Activated naive CD4-positive, alpha-beta T cell treated with anti-CD3 and anti-CD28 coated beads, Interleukin-2, amount 50 U/mL, for 24 hours (primary cell): ENCODE data around the gene ASCC3.

Source experiments
- H3K27ac Mint-ChIP-seq: one replicate; pipeline ENCODE4 v1.8.0; 2021; ENCODE audit warnings: mild to moderate bottlenecking, mixed read lengths
- H3K27me3 Mint-ChIP-seq: one replicate; pipeline ENCODE4 v1.8.0; 2021; ENCODE audit warnings: mixed read lengths
- H3K36me3 Mint-ChIP-seq: one replicate; pipeline ENCODE4 v1.8.0; 2021; ENCODE audit warnings: mixed read lengths
- H3K4me1 Mint-ChIP-seq: one replicate; pipeline ENCODE4 v1.8.0; 2021; ENCODE audit warnings: mixed read lengths
- H3K4me3 Mint-ChIP-seq: one replicate; pipeline ENCODE4 v1.8.0; 2021; ENCODE audit warnings: mild to moderate bottlenecking, mixed read lengths
- H3K9me3 Mint-ChIP-seq: one replicate; pipeline ENCODE4 v1.8.0; 2021; ENCODE audit warnings: mixed read lengths

Gene ASCC3

DNA sequence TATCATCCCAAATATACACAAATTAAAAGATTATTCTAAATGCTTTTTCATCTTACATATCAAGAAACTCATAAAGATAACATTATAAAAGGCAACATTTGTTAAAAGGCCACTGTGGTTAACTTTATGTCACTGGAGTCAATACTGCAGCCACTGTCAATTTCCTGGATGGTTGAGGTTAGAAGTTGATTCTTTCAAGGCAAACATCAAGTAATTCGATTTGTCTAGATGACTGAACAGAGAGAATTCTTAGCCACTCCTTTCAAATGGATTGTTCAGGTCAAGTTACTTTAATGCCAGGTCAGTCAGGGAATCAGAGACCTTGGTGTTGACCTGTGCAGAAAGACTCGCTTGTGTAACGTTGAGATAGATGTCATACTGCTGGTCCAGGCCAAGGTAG is 372.0 kb downstream of the ASCC3 start:
- Mint-ChIP-seq H3K4me3 (no peak overlapping the region), H3K4me1 (no peaks in the 10 kb centered on the region), H3K27ac (no peak overlapping the region), H3K36me3 (peaks cover 23% of the 10 kb centered on the region), H3K9me3 (no peaks in the 10 kb centered on the region), H3K27me3 (no peaks in the 10 kb centered on the region)

DNA sequence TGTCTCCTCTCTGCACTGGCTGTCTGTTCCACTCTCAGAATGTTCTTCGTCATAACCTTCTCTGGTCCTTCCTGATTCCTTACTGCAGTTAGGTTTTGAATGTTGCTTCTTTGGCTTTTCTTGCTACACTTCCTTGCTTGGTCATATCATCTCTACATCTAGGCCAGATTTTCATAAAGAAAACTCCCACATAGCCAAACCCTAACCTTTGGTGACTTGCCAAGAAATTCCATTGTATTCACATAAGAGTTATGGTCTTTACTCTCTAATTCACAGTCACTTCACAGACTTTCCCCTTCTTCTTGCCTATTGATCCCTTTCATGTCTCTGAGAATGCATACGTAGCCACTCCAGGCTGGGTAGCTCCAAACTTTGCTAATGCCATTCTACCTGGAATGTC is 374.5 kb downstream of the ASCC3 start:
- no peak overlapping the region for H3K4me3 Mint-ChIP-seq
- no peaks in the 10 kb centered on the region for H3K4me1 Mint-ChIP-seq
- H3K36me3 Mint-ChIP-seq, result peaks cover 15% of the 10 kb centered on the region
- no peak overlapping the region for H3K27ac Mint-ChIP-seq
- H3K27me3 Mint-ChIP-seq, result no peaks in the 10 kb centered on the region
- H3K9me3 Mint-ChIP-seq, result no peaks in the 10 kb centered on the region

DNA sequence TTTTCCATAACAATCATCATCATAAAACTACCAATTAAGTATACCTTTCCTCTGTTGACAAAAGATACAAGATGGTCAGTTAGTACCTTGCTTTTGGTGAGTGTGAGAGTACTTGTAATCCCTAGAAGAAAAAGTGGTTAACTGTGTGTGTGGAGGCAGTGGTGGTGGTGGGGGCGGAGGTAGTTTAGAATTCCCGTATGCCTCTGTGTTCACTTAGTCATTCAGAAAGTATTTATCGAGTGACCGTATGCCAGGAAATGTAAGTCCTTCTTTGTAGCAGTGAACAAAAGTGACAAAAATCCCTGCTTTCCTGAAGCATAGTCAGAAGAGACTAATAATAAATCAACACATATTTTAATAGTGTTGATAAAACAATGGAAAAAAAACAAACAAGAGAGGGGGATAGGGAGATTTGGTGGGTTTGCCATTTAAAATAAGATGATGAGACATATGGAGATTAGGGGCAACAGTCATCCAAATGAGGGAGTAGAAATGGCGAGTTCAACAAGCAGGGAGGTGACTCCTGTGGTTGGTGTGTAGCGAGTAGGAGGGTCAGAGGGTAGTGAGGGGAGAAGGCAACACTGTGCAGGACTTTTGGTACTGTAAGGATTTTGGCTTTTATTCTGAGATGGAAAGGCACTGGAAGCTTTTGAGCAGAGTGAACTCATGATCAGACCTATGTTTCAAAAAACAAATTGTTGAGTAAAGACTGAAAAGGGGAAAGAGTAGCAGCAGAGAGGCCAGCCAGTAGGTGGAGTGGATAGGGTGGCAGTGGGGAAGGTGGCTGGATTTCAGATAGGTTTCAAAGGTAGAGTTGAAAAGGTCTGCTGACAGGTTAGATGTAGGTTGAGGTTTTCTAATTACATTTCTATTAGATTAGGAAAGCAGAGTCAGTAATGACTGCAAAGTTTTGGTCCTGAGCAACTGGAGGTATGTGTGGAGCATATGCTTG is 376.1 kb downstream of the ASCC3 start:
- no peak overlapping the region for H3K27ac Mint-ChIP-seq
- no peak overlapping the region for H3K4me3 Mint-ChIP-seq
- peaks cover 6% of the 10 kb centered on the region for H3K36me3 Mint-ChIP-seq
- no peaks in the 10 kb centered on the region for H3K4me1 Mint-ChIP-seq
- peaks cover 3% of the 10 kb centered on the region for H3K27me3 Mint-ChIP-seq
- H3K9me3 Mint-ChIP-seq, result no peaks in the 10 kb centered on the region

DNA sequence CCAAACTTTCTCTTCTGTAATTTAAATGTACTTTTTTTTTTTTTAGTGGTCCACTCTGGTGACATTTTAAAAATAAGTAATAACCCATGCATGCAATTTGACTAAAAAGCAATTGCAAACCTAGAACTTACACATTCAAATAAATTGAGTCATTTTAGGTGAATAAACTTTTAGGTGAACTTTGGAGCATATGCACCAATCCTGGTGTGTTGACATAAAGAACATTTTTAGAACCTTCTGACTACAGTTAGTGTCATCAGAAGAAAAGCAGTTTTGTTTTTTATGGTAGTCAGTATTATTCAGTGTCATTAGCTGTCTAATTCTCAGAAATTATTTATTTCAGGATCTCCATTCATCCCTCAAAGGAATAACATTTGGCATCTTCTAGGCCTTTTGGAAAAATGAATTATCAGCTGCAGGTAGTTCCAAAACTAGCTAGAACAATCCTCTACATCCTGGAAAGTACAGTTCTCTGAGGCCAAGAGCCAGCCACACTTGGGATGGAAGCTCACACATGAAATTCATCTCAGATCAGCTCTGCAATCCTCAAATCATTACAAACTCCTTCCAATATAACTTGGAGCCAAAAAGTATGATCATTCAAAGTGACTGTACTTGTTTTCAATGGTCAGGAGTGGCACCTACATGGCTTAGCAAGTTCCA is 378.0 kb downstream of the ASCC3 start:
- no peak overlapping the region for H3K4me3 Mint-ChIP-seq
- peaks cover 9% of the 10 kb centered on the region for H3K27me3 Mint-ChIP-seq
- H3K36me3 Mint-ChIP-seq, result no peaks in the 10 kb centered on the region
- no peaks in the 10 kb centered on the region for H3K4me1 Mint-ChIP-seq
- H3K9me3 Mint-ChIP-seq, result peaks cover 5% of the 10 kb centered on the region
- H3K27ac Mint-ChIP-seq, result no peak overlapping the region

DNA sequence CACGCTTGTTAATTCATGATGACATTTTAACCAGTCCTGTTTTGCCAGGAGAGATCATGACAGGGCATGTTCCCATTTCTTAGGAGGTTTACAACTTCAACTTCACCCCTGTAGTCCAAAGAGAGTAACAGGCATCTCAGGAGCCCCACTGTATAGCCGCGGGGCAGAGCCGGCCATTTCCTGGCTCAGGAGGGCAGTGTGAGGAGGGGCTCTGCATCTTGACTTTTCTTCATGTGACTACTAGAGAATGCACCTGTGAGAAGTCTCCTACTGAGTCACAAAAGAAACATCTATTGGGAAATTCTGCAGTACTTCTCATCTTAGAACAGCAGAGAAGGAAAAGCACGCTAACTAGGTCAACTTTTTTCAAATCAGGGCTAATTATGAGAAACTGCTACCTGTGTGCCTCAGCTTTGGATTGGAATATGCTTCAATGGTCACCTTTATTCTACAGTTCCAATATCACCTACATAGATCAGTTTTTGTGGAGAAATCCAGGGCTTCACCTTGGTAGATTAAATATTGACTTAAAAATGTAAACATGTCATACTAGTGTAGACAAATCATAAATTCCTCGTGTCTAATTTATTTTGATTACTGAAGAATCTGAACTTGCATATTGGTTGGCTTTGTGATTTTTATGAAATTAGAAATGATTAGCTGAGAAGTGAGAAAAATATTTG is 387.8 kb downstream of the ASCC3 start:
- Mint-ChIP-seq H3K9me3 (peaks cover 5% of the 10 kb centered on the region), H3K27ac (no peak overlapping the region), H3K36me3 (no peaks in the 10 kb centered on the region), H3K27me3 (peaks cover 29% of the 10 kb centered on the region), H3K4me1 (no peaks in the 10 kb centered on the region), H3K4me3 (no peak overlapping the region)

DNA sequence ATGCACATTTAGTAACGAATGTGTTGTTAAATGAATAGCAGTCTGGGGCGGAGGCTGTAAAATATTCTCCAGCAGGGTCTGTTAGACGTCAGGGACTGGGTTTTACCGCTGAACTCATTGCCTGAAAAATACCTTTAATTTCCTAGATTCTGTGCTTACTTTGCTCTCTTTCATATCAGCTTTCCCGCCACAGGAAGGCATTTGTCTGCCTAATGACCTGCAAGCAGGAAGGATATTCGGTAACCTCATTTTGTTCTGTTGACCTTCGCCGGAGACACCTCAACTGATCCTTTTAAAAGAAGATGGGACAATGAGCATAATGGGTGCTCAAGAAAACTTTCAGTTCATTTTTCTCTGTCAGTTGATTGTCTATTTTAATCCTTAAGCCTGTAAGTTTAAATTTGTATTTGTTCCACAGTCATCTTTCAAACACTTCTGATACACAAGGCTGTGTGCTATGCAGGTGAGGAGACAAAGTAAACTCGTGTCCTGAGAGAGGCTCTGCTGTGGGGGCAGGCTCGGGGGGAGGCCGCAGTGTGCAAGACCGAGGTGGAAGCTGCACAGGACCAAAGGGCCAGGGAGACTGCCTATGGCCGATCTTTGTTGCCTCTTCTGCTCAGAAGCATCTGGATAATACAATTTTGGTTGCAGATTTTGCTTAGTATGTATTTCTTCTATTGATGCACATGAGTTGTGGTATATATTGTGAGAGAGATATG is 389.0 kb downstream of the ASCC3 start:
- H3K9me3 Mint-ChIP-seq, result peaks cover 5% of the 10 kb centered on the region
- H3K36me3 Mint-ChIP-seq, result no peaks in the 10 kb centered on the region
- H3K27ac Mint-ChIP-seq, result no peak overlapping the region
- no peak overlapping the region for H3K4me3 Mint-ChIP-seq
- no peaks in the 10 kb centered on the region for H3K4me1 Mint-ChIP-seq
- peaks cover 31% of the 10 kb centered on the region for H3K27me3 Mint-ChIP-seq

DNA sequence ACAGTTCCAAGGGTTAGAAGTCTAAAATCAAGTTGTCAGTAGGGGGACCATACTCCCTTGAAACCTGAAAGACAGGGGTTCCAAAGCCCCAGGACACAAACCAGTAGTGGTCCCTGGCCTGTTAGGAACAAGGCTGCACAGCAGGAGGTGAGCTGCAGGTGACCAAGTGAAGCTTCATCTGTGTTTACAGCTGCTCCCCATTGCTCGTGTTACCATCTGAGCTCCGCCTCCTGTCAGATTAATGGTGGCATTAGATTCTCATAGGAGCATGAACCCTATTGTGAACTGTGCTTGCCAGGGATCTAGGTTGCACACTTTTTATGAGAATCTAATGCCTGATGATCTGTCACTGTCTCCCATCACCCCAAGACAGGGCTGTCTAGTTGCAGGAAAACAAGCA is 391.1 kb downstream of the ASCC3 start:
- Mint-ChIP-seq H3K27me3 (peaks cover 28% of the 10 kb centered on the region), H3K36me3 (no peaks in the 10 kb centered on the region), H3K4me3 (no peak overlapping the region), H3K4me1 (no peaks in the 10 kb centered on the region), H3K27ac (no peak overlapping the region), H3K9me3 (no peaks in the 10 kb centered on the region)

DNA sequence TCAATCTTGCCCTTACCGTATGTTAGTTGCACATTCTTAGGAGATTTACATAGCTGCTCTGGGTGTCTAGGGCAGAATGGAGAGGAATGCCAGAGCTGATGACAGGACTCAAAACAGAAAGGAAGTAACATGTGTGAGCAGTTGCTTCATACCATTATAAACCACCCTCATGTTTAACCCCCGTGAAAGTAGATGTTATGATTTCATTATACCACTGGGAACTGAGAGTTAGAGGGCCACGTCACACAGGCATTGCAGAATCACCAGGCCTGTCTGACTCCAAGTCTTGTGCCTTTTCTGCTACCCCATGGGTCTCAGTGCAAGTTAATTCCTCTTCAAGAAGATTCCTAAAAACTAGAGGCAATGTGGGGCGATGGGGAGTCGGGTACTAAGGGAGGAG is 392.9 kb downstream of the ASCC3 start:
- H3K36me3 Mint-ChIP-seq, result no peaks in the 10 kb centered on the region
- no peak overlapping the region for H3K4me3 Mint-ChIP-seq

DNA sequence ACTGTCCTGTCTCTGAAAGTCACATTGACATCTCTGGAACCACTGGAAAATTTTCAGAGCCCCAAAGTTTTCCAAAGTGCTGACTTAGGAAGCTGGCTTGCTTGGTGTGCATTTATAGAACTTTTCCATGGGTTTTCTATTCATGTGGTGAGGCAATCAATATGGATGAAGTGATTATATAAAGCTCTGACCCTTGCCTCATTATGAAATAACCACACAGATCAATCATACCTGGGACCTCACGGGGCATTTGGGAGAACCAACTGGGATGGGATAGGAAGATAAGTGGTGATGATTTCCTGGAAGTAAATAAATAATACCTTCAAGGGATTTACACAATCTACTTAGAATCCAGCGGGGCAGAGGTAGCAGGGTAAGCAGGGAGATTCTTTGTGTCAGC is 393.5 kb downstream of the ASCC3 start:
- Mint-ChIP-seq H3K4me1 (no peaks in the 10 kb centered on the region), H3K36me3 (no peaks in the 10 kb centered on the region), H3K27me3 (peaks cover 25% of the 10 kb centered on the region), H3K27ac (no peak overlapping the region), H3K9me3 (no peaks in the 10 kb centered on the region), H3K4me3 (no peak overlapping the region)

More for the DNA sequence above, 392.9 kb downstream of the ASCC3 start:
- H3K9me3 Mint-ChIP-seq, result no peaks in the 10 kb centered on the region
- H3K27ac Mint-ChIP-seq, result no peak overlapping the region
- peaks cover 25% of the 10 kb centered on the region for H3K27me3 Mint-ChIP-seq
- no peaks in the 10 kb centered on the region for H3K4me1 Mint-ChIP-seq

DNA sequence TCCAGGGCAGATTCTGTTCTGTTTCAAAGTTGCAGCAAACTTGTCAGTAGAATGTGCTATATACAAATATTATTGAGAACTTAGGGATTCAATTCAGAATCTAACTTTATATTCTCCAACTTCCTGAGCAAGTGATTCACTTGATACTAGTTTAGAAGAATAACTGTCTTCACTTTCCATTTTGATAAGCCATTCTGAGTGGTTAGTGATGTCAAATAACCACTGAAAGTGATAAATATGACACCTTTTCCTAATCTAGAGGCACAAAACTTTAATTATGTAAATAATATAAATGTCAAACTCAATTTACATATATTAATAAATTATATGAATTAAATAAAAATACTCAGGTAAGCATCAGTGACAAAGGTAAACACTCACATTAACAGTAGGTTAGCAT is 395.9 kb downstream of the ASCC3 start:
- H3K4me3 Mint-ChIP-seq, result no peak overlapping the region
- no peak overlapping the region for H3K27ac Mint-ChIP-seq
- H3K9me3 Mint-ChIP-seq, result no peaks in the 10 kb centered on the region
- no peaks in the 10 kb centered on the region for H3K4me1 Mint-ChIP-seq
- H3K27me3 Mint-ChIP-seq, result peaks cover 17% of the 10 kb centered on the region
- no peaks in the 10 kb centered on the region for H3K36me3 Mint-ChIP-seq

DNA sequence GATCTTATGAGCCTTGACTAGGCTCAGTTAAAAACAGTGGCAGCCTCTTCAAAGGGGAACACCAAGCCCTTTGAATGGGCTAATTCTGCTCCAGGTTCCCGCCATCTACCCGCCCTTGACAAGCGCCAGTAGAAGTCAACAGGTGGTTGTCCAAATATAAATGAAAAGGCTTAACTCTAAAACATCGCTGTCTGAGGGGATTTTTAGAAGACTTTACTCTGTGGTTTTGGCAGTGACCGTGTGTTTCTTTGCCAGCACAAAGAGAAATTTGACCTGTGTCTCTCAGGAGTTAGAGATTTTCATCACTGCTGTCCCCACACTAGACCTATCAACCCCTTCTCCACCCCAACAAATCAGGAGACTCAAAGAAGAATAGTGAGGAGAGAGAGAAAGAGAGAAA is 396.7 kb downstream of the ASCC3 start:
- Mint-ChIP-seq H3K27me3 (peaks cover 14% of the 10 kb centered on the region), H3K27ac (no peak overlapping the region)

DNA sequence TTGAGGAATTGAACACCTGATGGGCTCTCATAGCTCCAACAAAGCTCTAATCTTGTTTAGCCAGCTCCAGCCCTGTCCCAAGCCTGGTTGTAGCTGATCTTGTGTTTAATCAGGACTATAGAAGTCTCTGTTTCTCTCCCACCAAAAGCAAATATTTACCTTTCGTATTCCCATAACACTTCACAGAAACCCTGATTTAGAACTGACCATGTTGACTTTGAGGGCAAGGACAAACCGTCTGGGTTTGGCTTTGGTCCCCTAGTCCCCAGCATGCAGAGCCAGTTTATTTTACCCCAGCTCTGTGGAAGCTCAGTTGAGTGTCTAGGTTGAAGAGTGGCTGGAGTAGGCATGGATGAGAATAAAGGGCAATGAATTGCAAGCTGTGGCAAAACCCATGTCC is 398.4 kb downstream of the ASCC3 start:
- no peak overlapping the region for H3K27ac Mint-ChIP-seq
- H3K4me3 Mint-ChIP-seq, result no peak overlapping the region
- peaks cover 9% of the 10 kb centered on the region for H3K27me3 Mint-ChIP-seq
- no peaks in the 10 kb centered on the region for H3K4me1 Mint-ChIP-seq
- no peaks in the 10 kb centered on the region for H3K36me3 Mint-ChIP-seq
- no peaks in the 10 kb centered on the region for H3K9me3 Mint-ChIP-seq

More for the DNA sequence above, 396.7 kb downstream of the ASCC3 start:
- no peaks in the 10 kb centered on the region for H3K36me3 Mint-ChIP-seq
- no peak overlapping the region for H3K4me3 Mint-ChIP-seq
- H3K4me1 Mint-ChIP-seq, result no peaks in the 10 kb centered on the region
- no peaks in the 10 kb centered on the region for H3K9me3 Mint-ChIP-seq

DNA sequence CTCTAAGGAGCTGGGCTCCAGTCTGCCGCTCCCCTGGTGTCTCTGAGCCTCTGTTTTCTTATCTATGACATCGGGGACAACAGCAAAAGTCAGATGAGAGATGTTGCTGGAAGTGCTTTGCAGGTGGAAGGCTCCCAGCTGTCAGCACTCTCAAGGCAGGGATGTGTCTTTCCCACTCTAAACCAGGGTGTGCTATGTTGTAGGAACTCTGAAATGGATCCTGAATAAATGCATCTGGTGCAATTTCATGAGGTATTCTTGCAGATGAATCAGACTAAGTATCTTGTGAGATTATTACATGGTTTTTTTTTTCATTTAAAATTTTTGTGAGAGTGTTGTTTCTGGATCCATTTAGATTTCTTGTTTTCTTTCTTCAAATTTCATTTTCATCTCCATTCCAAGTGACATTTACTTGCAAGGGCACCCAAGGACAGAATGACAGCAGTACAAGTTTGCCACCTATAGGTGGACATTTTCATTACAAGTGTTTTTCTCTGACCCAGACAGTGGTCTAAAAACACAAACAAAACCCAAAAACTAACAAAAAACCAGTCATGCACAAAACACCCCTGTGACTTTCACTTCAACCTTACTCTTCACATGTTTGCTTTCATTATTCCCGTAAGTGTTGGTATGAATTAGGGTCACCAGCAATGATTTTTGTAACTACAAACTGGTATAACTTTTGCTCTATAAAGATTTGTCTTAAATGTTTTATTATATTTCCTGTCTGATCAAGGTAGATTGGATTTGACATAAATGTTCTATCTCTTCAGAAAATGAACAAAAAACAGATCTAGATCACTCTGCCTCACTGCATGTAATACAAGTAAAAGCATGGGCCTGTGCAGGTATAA is 401.7 kb downstream of the ASCC3 start:
- Mint-ChIP-seq H3K4me1 (no peaks in the 10 kb centered on the region), H3K36me3 (no peaks in the 10 kb centered on the region), H3K27me3 (peaks cover 10% of the 10 kb centered on the region), H3K4me3 (no peak overlapping the region), H3K27ac (no peak overlapping the region), H3K9me3 (no peaks in the 10 kb centered on the region)

DNA sequence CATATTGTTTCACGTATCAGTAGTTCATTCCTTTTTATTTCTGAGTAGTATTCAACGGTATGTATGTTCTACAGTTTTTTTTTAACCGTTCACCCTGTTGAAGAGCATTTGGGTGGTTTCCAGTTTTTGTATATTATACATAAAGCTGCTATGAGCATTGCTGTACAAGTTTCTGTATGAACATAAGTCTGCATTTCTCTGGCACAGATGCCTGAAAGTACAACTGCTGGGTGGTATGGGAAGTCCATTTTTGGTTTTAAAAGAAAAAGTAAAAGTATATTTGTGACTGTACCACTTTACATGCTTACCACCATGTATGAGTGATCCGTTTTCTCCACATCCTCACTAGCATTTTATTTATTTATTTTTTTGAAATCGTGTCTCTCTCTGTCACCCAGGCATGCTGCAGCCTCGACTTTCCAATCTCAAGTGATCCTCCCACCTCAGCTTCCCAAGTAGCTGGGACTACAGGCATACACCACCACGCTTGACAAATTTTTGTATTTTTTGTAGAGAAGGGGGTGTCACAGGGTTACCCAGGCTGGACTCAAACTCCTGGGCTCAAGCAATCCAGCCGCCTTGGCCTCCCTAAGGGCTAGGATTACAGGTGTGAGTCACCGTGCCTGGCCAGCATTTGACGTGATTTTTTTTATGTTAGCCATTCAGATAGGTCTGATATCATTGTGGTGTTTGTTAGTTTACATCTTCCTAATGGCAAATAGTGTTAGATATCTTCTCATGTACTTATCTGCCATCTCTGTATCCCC is 405.4 kb downstream of the ASCC3 start:
- peaks cover 26% of the 10 kb centered on the region for H3K27me3 Mint-ChIP-seq
- no peak overlapping the region for H3K27ac Mint-ChIP-seq
- H3K9me3 Mint-ChIP-seq, result no peaks in the 10 kb centered on the region

More for the DNA sequence above, 405.4 kb downstream of the ASCC3 start:
- Mint-ChIP-seq H3K4me3 (no peak overlapping the region), H3K4me1 (no peaks in the 10 kb centered on the region), H3K36me3 (no peaks in the 10 kb centered on the region)
